Measurements from ENCODE around the gene NAA35.
"Not testable (repeated sequence)": the region's sequence is repeated elsewhere in the genome, so short reads cannot be mapped to it uniquely, and the experiment has no call there.

The NAA35 gene

GRCh38 chr9:85940832-85941621, at the start of gene NAA35:
Gene NAA35, plus strand, starts transcription at chr9:85941146. Its CDS starts 1,014 bp downstream, at chr9:85942160.
- DNase-seq = peak; percentile 91 to 100

DNA sequence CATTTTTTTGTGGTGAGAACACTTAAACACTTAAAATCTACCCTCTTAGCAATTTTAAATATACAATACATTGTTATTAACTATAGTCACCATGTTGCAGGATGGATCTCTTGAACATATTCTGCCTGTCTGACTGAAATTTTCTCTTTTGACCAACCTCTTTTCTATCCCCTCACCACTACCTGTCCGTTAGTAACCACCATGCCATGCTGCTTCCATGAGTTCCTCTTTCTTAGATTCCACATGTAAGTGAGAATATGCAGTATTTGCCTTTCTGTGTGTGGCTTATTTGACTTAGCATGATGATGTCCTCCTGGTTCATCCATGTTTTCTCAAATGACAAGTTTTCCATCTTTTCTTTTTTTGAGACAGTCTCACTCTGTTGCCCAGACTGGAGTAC, 48.5 kb upstream of the NAA35 start:
- no peak for DNase-seq

- no peak for DNase-seq
These were observed 45.3 kb upstream of the NAA35 start for GRCh38 chr9:85895685-85896084.

DNA sequence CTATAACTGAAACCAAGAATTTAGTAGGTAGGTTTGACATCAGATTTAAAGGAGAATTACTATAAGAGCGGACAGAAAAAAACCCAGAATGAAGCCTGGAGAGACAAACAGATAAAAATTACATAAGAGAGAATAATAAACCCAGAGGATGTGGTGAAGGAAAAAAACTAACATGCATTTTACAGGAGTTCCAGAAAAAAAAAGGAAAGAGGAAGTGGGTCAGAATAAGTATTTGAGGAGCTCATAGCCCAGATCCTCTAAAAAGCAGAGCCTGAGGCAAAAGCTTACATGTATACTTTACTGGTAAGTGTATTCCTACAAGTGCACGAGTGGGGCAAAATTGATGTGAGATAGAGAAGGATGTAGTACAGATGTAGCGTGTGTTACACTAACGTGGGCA, 43.1 kb upstream of the NAA35 start:
- peak in 1 of 2 donors; percentile 3 for DNase-seq

- no peak for DNase-seq
These were observed 42.6 kb upstream of the NAA35 start for GRCh38 chr9:85898332-85898731.

DNA sequence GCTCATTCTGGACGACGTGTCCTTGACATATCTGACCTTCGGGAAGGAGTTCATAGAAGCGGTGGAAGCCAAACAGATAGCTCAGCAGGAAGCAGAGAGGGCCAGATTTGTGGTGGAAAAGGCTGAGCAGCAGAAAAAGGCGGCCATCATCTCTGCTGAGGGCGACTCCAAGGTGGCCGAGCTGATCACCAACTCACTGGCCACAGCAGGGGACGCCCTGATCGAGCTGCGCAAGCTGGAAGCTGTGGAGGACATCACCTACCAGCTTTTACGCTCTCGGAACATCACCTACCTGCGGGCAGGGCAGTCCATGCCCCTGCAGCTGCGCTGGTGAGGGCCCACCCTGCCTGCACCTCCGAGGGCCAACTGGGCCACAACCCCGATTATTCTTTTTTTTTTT, 41.6 kb upstream of the NAA35 start:
- no peak for DNase-seq

DNA sequence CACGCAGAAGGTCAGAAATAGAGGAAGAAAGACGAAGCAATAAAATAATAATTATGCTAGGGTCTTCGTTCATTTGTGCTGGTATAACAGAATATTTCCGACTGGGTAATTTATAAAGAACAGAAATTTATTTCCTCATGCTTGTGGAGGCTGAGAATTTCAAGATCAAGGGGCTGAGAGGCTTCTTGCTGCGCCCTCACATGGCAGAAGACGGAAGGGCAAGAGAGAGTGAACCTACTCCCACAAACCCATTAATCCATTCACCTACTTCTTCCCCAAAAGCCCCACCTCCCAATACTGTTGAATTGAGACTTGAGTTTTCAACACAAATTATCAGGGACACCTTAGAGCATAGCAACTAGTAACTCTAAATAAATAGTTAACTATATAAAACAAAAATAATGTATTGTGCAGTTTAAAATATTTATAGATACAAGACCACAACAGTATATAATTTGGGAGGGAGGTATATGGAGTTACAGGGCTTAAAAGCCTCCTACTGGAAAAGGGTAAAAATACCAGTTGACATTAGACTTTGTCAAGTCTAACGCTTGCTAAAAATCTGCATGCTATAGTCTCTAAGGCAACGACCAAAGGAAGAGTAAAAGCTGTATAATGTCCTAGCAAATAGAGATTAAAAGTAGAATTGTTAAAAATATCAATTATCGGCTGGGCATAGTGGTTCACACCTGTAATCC, 40.3 kb upstream of the NAA35 start:
- peak in 1 of 2 donors; percentile 61 for DNase-seq

DNA sequence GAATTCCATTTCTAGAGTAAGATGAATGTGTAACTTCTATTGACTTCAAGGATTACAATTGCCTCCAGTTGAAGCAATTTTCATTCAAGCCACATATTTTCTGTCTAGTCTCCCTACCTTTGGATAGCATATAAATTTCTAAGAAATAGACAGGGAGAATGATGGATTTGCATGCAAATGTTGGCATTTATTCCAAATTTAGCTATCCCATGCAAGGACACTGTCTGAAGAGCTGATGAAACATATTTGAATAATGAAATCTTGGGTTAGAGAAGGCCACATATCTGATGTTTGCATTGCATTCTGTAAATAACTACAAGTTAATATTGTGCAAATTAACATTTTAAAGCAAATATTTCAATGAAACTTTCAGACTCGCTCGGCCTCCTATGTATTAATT, 36.0 kb upstream of the NAA35 start:
- no peak for DNase-seq

GRCh38 chr9:85905957-85906356, 35.0 kb upstream of the NAA35 start:
- DNase-seq = no peak

DNA sequence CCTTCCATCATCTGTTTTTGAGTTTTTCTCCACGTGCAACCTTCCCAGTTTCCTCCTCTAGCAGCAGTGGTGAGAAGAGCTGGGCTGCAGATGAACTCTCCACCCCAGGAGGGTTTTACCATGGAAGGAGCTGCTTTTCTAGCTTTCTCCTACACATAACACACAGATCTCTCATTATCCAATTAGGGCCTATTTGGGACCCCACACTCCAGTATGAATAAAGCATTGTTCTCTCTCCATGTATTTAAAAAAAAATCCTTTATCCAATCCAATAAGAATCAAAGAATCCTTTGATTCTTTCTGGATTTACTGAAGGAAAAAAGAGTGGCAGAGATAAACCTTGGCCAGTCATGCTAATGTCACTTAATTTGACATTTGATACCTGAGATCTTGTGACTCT, 31.6 kb upstream of the NAA35 start:
- DNase-seq = no peak

GRCh38 chr9:85914108-85914507, 26.8 kb upstream of the NAA35 start:
- peak in 1 of 2 donors; percentile 13 for DNase-seq

DNA sequence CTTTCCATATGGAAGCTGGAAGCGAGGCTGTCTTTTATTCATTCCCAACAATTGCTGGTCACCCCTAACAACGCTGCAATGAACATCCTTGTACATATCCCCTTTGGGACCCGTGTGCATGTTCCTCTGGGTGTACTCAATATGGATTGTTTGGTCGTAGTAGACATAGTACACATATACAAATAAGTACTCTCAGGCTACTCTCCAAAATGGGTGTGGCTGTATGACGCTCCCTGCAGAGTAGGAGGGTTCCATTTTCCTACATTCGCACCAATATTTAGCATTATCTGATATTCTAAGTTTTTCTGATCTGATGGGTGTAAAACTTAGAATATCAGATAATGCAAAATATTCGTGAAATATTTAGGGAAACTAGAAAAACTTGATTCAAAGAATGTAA, 23.2 kb upstream of the NAA35 start:
- DNase-seq = no peak

- no peak for DNase-seq
These were observed 15.5 kb upstream of the NAA35 start for GRCh38 chr9:85925493-85925892.

GRCh38 chr9:85927076-85927475, 13.9 kb upstream of the NAA35 start:
- DNase-seq = no peak

- DNase-seq = no peak
These were observed 9.5 kb upstream of the NAA35 start for GRCh38 chr9:85931495-85931894.

- DNase-seq = not testable (repeated sequence)
These were observed 5.0 kb upstream of the NAA35 start for GRCh38 chr9:85935950-85936349.

DNA sequence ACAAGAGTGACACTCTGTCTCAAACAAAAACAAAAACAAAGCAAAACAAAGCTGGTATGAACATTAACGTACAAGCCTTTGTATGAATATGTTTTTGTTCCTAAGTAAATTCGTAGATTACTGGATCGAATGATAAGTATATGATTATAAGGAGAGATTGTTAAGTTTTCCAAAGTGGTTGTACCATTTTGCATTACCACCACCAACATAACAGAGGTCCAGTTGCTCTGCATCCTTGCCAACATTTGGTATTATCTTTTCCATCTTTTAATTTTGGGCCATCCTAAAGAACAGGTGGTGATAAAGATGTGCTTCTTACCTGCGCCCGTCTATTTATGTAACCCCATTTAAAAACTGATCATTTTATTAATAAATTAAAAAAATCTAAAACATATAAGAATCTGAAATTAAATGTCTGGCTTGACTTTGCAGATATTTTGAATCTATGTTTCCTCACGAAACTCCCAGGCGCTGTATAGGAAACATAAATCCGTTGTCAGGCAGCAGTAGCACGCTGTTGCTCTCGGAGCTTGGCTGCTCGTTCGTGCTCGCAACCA, 593 bp upstream of the NAA35 start:
- no peak for DNase-seq

- no peak for DNase-seq
These were observed 635 bp downstream of the NAA35 start for GRCh38 chr9:85941622-85941940.

DNA sequence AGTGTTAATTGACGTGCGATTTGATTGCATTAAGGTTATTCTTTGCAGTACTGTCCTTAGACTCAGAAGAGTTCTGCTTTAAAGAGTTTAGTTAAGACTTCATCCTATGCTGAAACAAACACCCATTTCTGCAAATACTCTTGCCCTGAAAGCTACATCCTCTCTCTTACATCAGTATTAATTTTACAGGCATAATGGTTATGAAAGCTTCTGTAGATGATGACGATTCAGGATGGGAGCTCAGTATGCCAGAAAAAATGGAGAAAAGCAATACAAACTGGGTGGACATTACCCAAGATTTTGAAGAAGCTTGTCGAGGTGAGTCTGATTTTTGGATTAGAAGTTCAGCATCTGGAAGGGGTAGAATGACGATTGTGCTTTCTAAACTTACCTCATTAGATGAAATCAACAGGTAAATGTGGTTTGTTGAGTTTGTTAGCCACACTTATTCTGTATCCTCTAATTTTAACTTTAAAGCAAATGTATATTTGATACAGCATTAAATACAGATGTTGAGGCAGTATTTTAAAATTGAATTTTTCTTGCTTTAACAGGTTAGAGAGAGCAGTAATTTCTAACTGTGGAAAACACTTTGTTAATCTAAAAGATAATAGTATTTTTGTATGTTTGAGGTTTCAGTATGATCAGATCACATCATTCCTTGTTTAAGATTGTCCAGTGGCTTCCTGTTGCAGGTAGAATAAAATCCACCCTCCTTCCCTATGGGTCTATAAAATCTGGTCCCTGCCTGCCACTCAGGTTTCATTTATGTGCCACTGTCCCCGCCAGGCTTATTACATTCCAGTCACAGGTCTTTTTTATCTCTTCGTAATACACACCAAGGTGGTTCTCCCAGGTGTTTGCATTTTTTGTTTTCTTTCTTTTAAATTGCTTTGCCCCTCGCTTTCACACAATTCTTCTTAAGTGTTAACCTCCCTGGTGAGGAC, 1.3 kb downstream of the NAA35 start:
- no peak for DNase-seq

- DNase-seq = no peak
These were observed 2.2 kb downstream of the NAA35 start for GRCh38 chr9:85942913-85943709.

DNA sequence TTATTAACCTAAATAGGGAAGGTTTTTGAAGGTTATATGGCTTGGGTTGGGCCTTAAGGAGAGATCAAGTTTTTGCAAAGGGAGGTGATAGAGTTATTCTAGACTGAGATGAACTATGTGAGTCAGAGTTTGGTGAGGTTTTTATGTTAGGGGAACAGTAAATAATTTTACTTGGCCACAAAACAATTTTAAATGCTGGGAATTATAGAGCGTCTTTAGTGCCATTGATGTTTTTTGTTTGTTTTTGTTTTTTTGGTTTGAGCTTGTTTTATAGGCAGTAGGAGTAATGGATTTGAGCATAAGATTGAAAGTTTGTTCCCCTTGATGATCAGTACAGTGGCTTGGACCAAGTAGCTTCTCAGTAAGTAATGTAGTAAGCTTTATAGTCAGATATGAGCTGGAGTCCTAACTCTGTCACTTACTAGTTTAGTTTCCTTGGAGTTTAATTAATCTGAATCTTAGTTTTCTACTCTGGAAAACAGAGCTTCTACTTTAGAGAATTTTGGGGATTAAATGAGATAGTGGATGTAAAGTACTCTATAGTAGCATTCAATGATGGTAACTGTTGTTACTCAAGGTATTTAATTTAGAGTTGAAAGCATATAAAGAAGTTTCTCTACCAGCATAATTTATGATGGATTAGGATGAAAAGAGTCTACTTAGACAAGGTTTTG, 2.9 kb downstream of the NAA35 start:
- no peak for DNase-seq

DNA sequence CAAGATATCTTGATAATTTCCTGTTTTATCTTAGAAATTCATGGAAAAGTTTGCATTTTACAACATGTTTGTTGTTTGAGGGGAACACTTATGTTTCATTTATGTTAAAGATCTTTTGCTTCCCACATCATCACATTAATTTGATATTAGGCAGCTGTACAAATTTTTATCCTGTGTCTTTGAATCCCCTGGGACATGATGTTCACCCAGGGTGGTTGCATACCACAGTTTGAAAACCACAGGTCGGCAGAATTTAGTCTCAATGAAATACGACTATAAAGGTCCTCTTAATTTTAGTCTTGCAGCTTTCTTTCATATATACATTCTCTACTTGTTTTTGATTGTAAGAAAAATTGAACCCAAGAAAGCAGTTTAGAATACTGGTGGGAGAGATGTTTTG, 3.7 kb downstream of the NAA35 start:
- no peak for DNase-seq

Data from bone marrow (tissue), 2 donors.